GM19468 (cell line): Measurements from ENCODE around the gene C11orf24.
"Not testable (repeated sequence)": the region's sequence is repeated elsewhere in the genome, so short reads cannot be mapped to it uniquely, and the experiment has no call there.

ENCODE experiments used
- ATAC-seq: cut with Tn5 transposase; IDR thresholded peaks from one replicate; pipeline ENCODE4 v1.9.1; 2021; ENCODE audit warnings: mild to moderate bottlenecking, moderate library complexity, moderate number of reproducible peaks; ENCODE audit not compliant: unreplicated experiment; ENCODE audit errors: extremely low read depth

The C11orf24 gene

DNA sequence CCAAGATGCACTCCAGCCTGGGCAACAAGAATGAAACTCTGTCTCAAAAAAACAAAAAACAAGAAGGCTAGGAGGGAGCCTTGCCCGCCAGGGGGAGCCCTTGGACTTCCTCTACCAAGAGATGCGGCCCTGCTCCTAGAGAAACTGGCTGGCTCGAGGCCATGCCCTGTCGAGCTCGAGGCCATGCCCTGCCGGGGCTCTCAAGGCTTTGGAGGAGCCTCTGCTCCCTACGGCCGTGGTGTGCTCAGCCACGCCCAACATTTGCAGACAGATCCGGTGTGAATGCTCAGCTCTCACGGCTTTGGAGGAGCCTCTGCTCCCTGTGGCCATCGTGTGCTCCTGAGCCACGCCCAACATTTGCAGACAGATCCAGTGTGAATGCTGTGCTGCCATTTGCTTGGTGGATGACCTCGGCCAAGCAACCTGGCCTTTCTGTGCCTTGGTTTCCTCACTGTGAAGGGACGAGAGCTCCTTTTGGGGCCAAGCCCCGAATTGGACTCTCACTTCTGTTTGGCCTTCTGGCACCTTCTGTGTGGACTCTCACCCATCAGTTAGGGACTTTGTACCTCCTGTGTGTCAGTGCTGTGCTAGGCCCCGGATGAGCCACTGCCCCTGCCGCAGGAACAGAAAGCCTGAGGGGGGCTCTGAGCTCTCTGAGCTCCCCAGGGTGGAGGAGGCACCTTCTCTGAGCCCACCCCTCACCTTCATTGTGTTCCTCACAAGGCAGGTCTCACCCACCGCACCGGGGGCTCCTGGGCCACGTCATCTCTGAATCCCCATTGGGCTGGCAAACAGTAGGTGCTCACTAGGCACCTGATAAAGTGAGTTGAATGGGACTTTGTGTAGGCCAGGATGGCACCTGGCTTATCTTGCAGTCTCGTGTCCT is 14.1 kb downstream of the C11orf24 start:
- ATAC-seq = no peak

DNA sequence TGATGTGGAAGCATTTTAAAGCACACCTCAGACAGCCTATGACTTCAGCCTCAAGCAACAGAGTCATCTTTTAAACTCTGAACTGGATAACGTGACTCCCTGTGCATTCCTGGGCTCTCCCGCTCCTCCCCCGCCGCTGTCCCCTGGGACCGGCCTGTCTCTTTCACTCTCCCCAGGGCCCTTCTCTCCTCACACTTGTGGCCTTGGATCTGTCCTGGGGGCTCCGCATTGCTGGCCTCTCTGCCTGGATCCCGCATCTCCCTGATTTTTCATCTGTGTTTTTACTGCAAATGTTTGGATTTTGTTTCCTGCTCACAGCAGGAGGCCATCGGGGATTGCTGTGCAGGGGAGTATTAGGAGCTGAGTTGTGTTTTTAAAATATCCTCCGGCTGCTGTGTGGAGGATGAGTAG is 15.4 kb downstream of the C11orf24 start:
- ATAC-seq = no peak

DNA sequence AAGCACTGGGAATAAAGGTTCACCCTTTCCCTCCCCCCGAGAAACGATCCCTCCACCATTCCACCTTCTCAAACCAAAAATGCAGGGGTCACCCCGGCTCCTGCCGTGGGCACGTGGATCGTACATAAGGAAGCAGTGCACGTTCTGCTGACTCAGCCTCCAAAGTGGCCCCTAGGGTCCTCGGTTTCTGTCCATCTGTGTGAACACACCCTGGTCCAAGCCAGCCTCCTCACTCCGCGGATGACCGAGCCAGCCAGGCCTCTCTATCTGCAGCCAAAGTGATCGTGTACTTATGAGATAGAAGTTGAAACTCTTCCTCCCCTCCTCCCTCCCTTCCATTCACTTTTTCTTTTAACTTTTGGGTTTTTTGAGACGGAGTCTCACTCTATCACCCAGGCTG is 16.2 kb downstream of the C11orf24 start:
- no peak for ATAC-seq

DNA sequence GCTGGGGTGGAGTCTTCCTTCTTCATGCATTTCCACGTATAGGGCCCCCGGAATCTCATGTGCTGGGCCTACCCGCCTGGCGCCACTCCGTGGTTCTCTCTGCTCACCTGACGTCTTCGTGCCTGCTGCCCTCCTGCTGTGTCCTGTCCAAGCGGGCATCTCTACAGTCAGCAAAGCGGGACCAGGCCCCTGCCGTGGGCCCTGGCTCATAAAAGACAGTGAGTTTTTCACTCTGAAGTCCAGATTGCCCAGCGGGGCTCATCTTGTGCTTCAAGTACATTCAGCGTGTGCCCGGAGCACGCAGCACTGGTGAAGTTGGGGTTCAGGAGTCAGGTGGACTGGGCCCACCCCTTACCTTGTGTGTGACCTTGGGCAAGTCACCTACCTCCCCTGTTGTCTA is 17.4 kb downstream of the C11orf24 start:
- no peak for ATAC-seq

DNA sequence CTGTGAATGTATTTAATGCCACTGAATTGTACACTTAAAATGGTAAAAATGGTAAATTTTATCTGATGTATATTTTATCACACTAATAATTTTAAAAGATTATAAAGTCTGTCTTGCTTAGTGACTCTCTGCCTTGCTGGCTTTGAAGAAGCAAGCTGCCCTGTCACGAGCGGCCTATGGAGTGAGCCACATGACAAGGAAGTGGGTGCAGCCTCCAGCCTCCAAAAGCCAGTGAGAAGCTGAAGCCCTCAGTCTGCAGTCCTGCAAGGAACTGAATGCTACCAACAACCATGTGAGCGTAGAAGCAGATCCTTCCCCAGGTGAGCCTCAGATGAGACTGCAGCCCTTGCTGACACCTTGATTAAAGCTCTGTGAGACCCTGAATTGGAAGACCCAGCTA is 20.0 kb downstream of the C11orf24 start:
- ATAC-seq = no peak

DNA sequence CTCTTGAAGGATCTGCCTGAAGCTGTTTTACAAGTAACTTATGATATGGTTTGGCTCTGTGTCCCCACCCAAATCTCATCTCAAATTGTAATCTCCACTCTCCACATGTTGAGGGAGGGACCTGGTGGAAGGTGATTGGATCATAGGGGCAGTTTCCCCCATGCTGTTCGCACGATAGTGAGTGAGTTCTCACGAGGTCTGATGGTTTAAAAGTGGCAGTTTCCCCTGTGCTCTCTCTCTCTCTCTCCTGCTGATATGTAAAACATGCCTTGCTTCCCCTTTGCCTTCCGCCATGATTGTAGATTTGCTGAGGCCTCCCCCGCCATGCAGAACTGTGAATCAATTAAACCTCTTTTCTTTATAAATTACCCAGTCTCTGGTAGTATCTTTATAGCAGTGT is 26.9 kb downstream of the C11orf24 start:
- ATAC-seq = not testable (repeated sequence)

DNA sequence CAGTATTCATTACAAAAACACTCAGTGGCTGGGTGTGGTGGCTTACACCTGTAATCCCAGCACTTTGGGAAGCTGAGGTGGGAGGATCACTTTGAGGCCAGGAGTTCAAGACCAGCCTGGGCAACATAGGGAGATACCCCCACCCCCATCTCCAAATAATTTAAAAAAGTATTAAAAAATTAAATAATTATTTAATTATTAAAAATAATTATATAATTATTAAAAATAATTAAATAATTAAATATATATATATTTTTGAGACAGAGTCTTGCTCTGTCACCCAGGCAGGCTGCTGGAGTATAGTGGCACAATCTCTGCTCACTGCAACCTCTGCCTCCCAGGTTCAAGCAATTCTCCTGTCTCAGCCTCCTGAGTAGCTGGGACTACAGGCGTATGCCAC is 27.9 kb downstream of the C11orf24 start:
- ATAC-seq = not testable (repeated sequence)

DNA sequence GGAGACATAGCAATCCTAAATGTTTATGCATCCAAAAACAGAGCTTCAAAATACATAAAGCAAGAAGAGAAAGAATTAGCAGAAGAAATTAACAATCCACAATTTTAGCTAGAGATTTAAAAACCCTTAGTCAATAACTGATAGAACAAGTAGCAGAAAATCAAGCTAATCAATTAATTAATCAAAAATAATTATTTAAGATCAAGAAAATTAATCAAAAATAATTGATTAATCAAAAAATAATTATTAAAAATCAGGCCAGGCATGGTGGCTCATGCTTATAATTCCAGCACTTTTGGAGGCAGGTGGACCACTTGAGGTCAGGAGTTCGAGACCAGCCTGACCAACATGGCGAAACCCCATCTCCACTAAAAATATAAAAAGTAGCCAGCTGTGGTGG is 29.2 kb downstream of the C11orf24 start:
- no peak for ATAC-seq

DNA sequence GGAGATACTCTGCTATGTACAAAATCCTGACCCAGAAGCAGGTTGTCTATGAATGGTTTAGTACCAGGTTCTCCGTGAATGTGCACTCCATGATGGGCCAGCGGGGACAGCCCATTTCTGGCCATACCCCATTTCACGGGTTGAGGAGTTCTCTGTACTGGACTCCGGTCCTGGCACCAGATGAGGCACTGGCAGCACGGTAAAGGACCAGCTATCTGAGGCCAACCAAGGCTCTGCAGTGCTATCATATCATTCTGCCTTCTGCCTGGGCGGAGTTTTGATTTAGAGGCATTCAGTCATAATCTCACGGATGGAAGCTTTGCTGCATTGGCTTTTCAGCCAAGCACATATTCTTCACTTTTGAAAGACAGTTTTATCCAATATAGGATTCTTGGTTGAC is 40.2 kb downstream of the C11orf24 start:
- no peak for ATAC-seq

DNA sequence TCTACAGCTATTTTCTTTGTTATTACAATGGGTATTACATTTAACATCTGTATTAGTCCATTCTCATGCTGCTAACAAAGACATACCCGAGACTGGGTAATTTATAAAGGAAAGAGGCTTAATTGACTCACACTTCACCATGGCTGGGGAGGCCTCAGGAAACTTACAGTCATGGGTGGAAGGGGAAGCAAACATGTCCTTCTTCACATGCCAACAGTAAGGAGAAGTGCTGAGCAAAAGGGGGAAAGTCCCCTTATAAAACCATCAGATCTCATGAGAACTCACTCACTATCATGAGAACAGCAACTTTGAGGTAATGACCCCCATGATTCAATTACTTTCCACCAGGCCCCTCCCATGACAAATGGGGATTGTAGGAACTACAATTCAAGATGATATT is 42.2 kb downstream of the C11orf24 start:
- no peak for ATAC-seq

DNA sequence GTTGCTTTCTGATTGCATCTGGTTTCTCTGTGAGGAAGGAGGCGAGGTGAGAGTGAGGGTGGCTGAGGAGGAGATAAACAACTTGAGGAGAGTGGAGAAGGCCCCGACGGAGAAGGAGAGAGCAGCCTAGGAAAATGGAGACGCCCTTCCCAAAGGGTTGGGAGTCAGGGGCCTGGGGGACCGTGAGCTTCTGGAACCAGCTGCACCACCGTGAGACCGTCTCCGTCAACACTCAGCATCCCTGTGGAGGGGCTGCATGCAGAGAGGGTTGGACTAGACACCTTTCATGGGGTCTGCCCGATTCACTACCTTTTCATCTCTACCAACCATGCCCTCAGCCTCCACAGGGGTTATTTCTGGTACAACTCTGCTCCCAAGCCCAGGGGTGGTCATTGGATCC is 45.4 kb downstream of the C11orf24 start:
- no peak for ATAC-seq

DNA sequence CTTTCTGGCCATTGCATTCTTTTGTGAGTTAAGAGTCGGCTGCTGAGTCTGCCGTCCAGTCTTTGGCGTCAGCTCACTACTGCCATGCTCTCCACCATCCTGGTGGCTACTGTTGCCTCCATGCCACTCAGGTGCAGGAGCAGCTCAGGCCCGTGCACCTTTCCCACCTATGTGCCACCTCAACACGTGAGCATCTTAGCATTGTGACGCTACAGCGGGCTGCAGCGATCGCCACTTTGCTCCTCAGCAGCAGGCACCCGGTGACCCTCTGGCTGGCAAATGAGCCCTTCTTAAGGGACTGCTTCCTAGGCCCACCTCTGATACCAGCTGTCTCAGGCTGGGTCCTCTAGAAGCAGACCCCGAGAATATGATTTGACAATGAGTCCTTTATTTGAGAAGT is 47.2 kb downstream of the C11orf24 start:
- no peak for ATAC-seq

DNA sequence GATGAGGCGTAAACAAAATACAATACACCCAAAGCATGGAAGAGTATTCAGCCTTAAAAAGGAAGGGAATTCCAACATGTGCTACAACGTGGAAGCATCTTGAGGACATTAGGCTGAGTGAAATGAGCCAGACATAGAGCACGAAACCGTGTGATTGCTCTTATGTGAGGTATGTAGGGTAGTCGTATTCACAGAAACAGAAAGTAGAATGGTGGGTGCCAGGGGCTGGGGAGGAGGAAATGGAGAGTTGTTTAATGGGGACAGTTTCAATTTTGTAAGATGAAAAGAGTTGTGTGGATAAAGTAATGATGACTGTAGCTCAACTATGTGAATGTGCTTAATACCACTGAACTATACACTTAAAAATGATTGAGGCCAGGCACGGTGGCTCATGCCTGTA is 48.5 kb downstream of the C11orf24 start:
- no peak for ATAC-seq

DNA sequence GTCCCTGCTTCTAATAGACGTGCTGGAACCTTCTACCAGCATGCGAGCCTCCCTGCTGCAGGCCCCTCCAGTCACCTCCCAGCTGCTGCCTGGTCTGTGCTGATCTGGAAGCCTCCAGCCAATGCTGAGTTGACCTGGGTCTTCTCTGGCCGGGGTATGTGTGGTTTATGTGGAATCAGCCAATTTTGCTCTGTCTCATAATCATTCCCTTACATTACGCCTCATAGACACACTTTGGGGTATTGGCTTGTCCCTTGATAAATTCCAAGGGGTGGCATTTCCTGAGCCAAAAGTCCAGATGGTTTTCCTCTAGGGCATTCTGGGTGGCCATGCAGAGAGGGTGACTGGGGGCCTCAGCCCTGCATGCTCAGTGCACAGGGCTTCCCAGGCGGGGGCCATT is 50.4 kb downstream of the C11orf24 start:
- no peak for ATAC-seq

DNA sequence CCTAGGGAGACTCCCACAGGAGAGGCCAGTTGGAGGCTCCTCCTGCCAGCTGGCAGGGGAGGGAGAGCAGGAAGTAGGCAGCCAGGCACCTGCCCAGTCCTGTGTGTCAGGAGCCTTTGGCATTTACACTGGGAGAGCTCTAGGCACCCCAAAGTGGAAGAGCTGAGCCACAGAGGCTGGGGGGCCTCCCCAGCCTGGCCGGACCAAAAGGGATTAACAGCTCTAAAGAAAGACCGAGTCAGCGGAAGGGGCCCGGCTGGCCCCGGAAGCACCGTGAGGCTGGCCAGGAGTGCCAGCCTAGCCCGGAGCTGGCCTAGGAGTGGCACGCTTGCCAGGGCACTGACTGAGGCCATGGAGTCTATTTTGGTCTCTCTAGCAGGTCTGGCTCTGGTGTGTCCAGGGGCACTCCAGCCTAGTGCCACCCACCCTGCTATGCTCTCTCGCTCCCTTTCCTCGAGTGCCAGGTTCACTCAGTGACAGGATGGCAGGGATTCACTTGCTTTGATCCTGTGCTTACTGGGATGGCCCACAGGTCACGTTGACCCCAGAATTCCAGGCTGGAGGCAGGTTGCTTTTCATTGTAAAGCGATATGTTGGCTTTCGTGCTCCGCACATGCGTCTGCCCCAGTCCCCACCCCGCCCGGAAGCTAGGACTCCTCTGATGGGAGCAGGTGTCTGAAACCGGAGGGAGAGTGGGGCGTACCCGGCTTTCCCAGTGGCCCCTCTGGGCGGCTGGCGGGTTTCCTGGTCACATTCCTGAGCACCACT is 55.4 kb downstream of the C11orf24 start:
- no peak for ATAC-seq

DNA sequence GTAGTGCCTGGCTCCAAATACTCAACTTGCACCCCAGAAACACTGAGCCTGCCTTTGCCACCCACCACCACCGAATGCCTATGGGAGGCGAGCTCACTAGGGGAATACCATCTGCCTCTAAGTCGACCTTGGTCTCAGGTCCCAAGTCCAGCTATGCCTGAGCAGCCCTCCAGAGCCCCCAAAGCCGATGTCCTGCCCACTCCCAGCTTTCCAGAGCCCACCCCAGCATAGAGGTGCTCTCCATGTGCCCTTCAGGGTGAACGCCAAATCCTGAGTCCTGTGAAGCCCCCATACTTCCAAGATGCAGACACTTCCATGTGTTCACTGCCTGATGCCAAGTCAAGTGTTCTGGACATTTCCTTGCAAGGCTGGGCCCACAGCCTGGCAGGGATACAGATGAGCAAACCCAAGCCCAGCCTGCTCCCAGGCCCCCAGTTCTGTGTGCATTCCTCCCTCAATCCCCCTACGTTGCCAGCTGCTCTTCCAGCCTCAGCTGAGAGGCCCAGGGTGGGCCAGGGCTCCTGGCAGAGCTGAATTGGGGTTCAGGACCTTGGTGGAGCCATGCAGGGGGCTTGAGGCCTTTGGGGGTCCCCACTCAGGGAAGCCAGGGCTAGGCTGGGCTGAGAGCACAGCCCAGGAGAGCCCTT is 56.1 kb downstream of the C11orf24 start:
- ATAC-seq = no peak

DNA sequence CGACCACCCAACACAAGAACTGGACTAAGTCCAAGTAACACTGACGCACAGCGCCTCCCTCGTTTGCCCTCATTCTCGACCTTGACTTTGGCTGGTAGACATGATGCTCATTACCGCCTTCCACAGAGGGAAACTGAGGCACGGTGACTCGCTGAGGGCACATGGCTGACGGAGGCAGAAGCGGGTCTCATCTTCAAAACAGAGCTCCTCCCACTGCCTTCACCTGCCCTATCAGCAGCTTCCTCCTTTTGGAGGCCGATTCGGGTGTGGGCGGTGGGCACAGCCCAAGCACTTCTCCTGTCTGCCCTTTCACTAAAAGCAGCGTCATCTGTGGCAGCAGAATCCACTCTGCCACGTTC is 56.7 kb downstream of the C11orf24 start:
- ATAC-seq = no peak

DNA sequence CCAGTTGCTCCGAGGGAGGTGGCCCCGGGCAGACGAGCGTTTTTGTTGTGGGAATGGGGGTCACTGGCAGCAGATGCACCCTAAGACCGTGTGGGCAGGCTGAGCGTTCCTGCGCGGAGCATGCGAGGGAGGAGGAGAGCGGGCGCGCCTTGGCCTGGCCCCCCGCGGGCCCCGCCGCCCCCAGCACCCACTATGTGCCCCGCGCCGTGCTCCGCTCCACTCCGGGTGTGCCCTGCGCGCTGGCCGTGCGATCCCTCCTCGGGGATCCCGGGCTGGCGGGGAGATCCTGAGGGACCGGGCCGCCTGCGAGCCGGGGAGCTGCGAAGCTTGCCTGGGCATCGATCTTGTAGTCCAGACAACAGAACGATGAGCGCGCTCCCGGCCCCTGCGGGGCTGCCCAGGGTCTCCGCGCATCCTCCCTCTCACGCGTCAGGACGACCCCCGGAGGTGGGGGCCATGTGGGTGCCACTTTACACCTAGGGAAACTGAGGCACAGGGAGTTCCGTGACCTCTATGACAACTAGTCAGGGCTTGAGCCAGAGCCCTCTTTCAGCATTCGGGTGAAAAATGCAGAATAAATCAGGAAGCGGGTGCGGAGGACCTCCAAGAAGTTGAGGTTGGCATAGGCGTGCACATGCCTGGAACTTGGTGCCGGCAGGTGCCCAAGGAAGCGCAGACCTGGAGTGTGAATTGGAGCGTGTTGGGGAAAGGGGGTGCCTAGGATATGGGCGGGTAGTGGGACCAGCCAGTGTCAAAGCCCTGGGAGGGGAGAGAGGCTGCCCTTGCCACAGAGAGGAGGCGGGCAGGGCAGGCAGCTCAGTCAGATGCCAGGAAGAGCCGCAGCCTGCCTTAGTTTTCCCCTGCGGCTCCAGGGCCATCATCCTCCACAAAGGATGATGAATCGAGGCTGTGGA is 57.3 kb downstream of the C11orf24 start:
- ATAC-seq = no peak

DNA sequence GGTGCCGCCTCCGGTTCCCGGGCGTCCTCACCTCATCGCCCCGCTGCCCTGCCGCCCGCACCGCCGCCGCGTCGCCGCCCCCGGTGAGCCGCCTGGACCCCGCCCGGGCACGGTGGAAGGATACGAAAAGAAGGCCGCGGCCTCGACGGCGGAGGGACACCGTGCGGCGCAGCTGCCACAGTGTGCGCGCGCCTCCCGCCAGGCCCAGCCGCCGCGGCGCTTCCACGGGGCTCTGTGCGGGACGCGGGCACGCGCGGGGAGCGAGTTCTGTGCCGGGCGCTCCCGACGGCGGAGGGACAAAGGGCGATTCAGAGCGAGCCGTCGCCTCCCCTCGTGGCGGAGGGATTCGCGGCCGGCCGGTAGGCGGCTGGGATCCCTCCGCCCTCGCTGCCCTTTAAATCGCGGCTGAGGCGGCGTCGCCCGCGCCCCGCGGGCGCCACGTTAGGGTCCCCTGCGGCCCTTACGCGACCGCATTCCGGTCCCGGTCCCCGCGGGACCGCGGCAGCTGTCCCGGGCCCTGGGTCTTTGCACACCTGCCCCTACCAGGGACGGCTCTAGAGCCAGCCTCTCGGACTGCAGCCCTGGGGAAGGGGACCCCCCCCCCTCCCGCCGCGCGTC is 58.1 kb downstream of the C11orf24 start:
- ATAC-seq = no peak

DNA sequence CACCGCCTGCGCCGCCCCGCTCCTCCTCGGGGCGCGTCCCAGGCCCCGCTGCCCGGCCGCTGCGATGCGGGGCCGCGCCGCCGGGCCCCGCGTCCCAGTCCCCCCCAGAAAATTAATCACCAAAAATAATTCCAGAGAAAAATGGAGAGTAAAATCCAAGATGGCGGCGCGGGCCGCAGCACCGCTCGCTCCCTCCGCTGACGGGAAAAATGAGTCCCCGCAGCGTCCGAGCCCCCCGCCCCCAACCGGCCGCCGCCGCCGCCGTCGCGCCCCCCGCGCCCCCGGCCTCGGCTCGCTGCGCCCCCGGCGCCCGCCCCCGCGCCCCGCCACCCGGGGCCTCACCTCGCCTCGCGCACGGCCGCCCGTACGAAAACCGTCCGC is 58.6 kb downstream of the C11orf24 start, which contains the start of gene KMT5B:
TSS of gene KMT5B (minus strand) at position 162 of the 381 bp plus-strand sequence. CDS start 23,220 bp downstream, outside the sequence.
- no peak for ATAC-seq
